Gastrocnemius medialis (tissue), 4 donors: ENCODE data around the gene NUP188. TPM values are rescaled to one million over a fixed set of nuclear protein-coding genes. Genes with fewer than 3 reads are reported as not detected.

Experiments used
- ATAC-seq, 2 donors: fragments of 150-250 bp; one replicate each; pipeline ENCODE4 v1.9.1; 2016
- DNase-seq, 2 donors: peaks; one replicate each; pipeline ENCODE4 v3.0.0-alpha.2; 2019
- H3K27ac ChIP-seq, 4 donors: fragments of 200-600 bp; sonication (generic); 1 replicate in 1 of 4; 2 replicates in 3 of 4; pipeline ENCODE4 v1.5.1; 2016 to 2018; ENCODE audit warnings: mild to moderate bottlenecking in 2 of 4, moderate library complexity in 1 of 4
- H3K27me3 ChIP-seq, 3 donors: fragments of 200-600 bp; sonication (generic) in 2 of 3; 1 replicate in 1 of 3; 2 replicates in 2 of 3; pipeline versions ENCODE4 v1.5.1 to v1.6.0; 2016 to 2019; ENCODE audit warnings: mild to moderate bottlenecking in 1 of 3, moderate library complexity in 1 of 3
- H3K36me3 ChIP-seq, 2 donors: fragments of 200-600 bp; sonication (generic) in 1 of 2; one replicate each; pipeline ENCODE4 v1.5.1; 2017 to 2018
- H3K4me1 ChIP-seq, 2 donors: fragments of 200-600 bp; sonication (generic) in 1 of 2; one replicate each; pipeline ENCODE4 v1.5.1; 2016 to 2017; ENCODE audit warnings: mild to moderate bottlenecking in 2 of 2
- H3K4me3 ChIP-seq, 4 donors: fragments of 200-600 bp; sonication (generic) in 3 of 4; 1 replicate in 1 of 4; 2 replicates in 3 of 4; pipeline ENCODE4 v1.5.1; 2016 to 2019; ENCODE audit warnings: mild to moderate bottlenecking in 2 of 4
- H3K9me3 ChIP-seq, 3 donors: fragments of 200-600 bp; sonication (generic) in 2 of 3; 1 replicate in 1 of 3; 2 replicates in 2 of 3; pipeline ENCODE4 v1.5.1; 2016 to 2019
- CTCF ChIP-seq, 5 experiments: fragments of 450-650 bp in 3 of 5; fragments of 200-600 bp in 2 of 5; sonication (generic) in 2 of 5; IDR thresholded peaks in 4 of 5; conservative IDR thresholded peaks in 1 of 5; 1 replicate in 4 of 5; 2 replicates in 1 of 5; pipeline ENCODE4 v1.5.1; 2016 to 2019; ENCODE audit warnings: antibody characterized with exemption in 5 of 5, mild to moderate bottlenecking in 3 of 5, moderate library complexity in 3 of 5
- POLR2A ChIP-seq, 2 donors: fragments of 450-650 bp; IDR thresholded peaks; one replicate each; pipeline ENCODE4 v1.6.1; 2017; ENCODE audit warnings: antibody characterized with exemption in 2 of 2, mild to moderate bottlenecking in 2 of 2, moderate library complexity in 2 of 2
- in situ Hi-C, 4 donors: fragments of 200-750 bp; cut with MboI; loops; one replicate each; pipeline versions ENCODE4 v1.15.0 to v1.8.0; 2017; ENCODE audit warnings: low sequenced_read_pairs in 4 of 4
- intact Hi-C: fragments of 100-400 bp; cut with DNase I; formaldehyde crosslinking; loops from one replicate; pipeline ENCODE4 v1.15.1; 2023; ENCODE audit warnings: low total_unique reads
- total RNA-seq, 4 donors: library from RNA; depleted of rRNA; stranded (reverse); fragments of >200 nt; gene quantifications; one replicate each; pipeline versions ENCODE4 v1.1.0 to v1.2.3, GENCODE V29; 2016

The NUP188 gene
- total RNA-seq, 4 donors from 2014 or later = 24.7 to 59.7 (median 30.3) TPM

GRCh38 chr9:129053020-129053419 is 105.5 kb downstream of the NUP188 start:
- H3K4me3 ChIP-seq = no peak overlapping the region
- H3K27ac ChIP-seq = peak overlapping the region in 1 of 4 donors; percentile 56
- no peaks in the 10 kb centered on the region for H3K27me3 ChIP-seq
- intact Hi-C loops = no loop called here
- DNase-seq (no peak), ATAC-seq (no peak)
- no peaks in the 10 kb centered on the region for H3K9me3 ChIP-seq
- peaks cover 0 to 42% of the 10 kb centered on the region in 2 donors for H3K36me3 ChIP-seq
- H3K4me1 ChIP-seq = no peaks in the 10 kb centered on the region
- in situ Hi-C loops = no loop called here
- TF ChIP-seq CTCF (IDR thresholded peaks at IDR 0.05 in 4 of 5, conservative IDR thresholded peaks at IDR 0.05 in 1 of 5) (no peak), POLR2A (IDR thresholded peaks at IDR 0.05) (no peak)

GRCh38 chr9:129054163-129054851 is 106.8 kb downstream of the NUP188 start:
- no peak overlapping the region for H3K27ac ChIP-seq
- no peak for TF ChIP-seq CTCF (IDR thresholded peaks at IDR 0.05 in 4 of 5, conservative IDR thresholded peaks at IDR 0.05 in 1 of 5)
- no peak for TF ChIP-seq POLR2A (IDR thresholded peaks at IDR 0.05)
- in situ Hi-C loops = no loop called here
- H3K36me3 ChIP-seq = peaks cover 0 to 33% of the 10 kb centered on the region in 2 donors
- no peaks in the 10 kb centered on the region for H3K27me3 ChIP-seq
- H3K9me3 ChIP-seq = no peaks in the 10 kb centered on the region
- H3K4me3 ChIP-seq = no peak overlapping the region
- ATAC-seq (no peak), DNase-seq (no peak)
- no peaks in the 10 kb centered on the region for H3K4me1 ChIP-seq
- intact Hi-C loops = no loop called here

Other genes with a start within 250 kb of the NUP188 start
- gene PKN3, start 245.2 kb upstream of the NUP188 start, total RNA-seq = 1 to 10 TPM; 1.4 to 5.2 (median 3.3) TPM
- 10 to 100 TPM in 3 of 4 donors, 1 to 10 TPM in 1; 8.9 to 37.3 (median 31.0) TPM for gene ZDHHC12, start 223.6 kb upstream of the NUP188 start, total RNA-seq
- 100 to 1,000 TPM in 3 of 4 donors, 10 to 100 TPM in 1; 63.6 to 115 (median 105) TPM for gene ZER1, start 175.8 kb upstream of the NUP188 start, total RNA-seq
- 10 to 100 TPM in 2 of 4 donors, 1 to 10 TPM in 2; 7.8 to 14.3 (median 11.3) TPM for gene TBC1D13, start 160.4 kb upstream of the NUP188 start, total RNA-seq
- 100 to 1,000 TPM in 3 of 4 donors, 10 to 100 TPM in 1; 58.2 to 212 (median 122) TPM for gene ENDOG, start 129.2 kb upstream of the NUP188 start, total RNA-seq
- 10 to 100 TPM; 10.7 to 29.3 (median 14.9) TPM for gene SPOUT1, start 117.9 kb upstream of the NUP188 start, total RNA-seq
- gene KYAT1, start 65.7 kb upstream of the NUP188 start, total RNA-seq = 1 to 10 TPM; 4.7 to 7.4 (median 5.8) TPM
- 10 to 100 TPM; 24.4 to 28.4 (median 27.0) TPM for gene LRRC8A, start 65.6 kb upstream of the NUP188 start, total RNA-seq
- 10 to 100 TPM in 3 of 4 donors, 1 to 10 TPM in 1; 9.5 to 39.3 (median 30.3) TPM for gene PHYHD1, start 26.7 kb upstream of the NUP188 start, total RNA-seq
- 10 to 100 TPM in 1 of 4 donors, 1 to 10 TPM in 3; 6.5 to 11.8 (median 6.6) TPM for gene DOLK, start 96 bp upstream of the NUP188 start, total RNA-seq
- gene SH3GLB2, start 80.6 kb downstream of the NUP188 start, total RNA-seq = 10 to 100 TPM; 33.6 to 55.1 (median 44.1) TPM
- 10 to 100 TPM in 3 of 4 donors, 1 to 10 TPM in 1; 5.8 to 20.6 (median 18.1) TPM for gene MIGA2, start 88.9 kb downstream of the NUP188 start, total RNA-seq
- 1 to 10 TPM; 1.6 to 4.7 (median 2.8) TPM for gene DOLPP1, start 133.4 kb downstream of the NUP188 start, total RNA-seq
- 100 to 1,000 TPM; 137 to 167 (median 144) TPM for gene CRAT, start 163.1 kb downstream of the NUP188 start, total RNA-seq
- gene PTPA, start 163.7 kb downstream of the NUP188 start, total RNA-seq = 10 to 100 TPM; 37.6 to 71.6 (median 53.5) TPM
- gene IER5L, start 230.6 kb downstream of the NUP188 start, total RNA-seq = 1 to 10 TPM in 3 of 4 donors, under 1 TPM in 1; 0.92 to 3.4 (median 2.9) TPM